SU-DHL-6 (cell line): ENCODE results near the gene NREP.

Experiments used
- H2AFZ ChIP-seq: fragments of 200-600 bp; sonication (generic); 2 replicates; pipeline ENCODE4 v1.6.1; 2014; ENCODE audit warnings: low read depth, mild to moderate bottlenecking, moderate library complexity, mixed read lengths, antibody characterized with exemption, low read length; ENCODE audit not compliant: severe bottlenecking
- H3F3A ChIP-seq: fragments of 200-600 bp; shearing (Covaris generic); 2 replicates; pipeline ENCODE4 v1.6.0; 2016; ENCODE audit warnings: antibody characterized with exemption, mild to moderate bottlenecking; ENCODE audit not compliant: insufficient read depth
- H3K27ac ChIP-seq: fragments of 200-600 bp; sonication (generic); 2 replicates; pipeline ENCODE4 v1.5.1; 2016; ENCODE audit warnings: low read depth, mild to moderate bottlenecking, low read length, moderate library complexity, mixed read lengths
- H3K27me3 ChIP-seq: fragments of 200-600 bp; sonication (generic), shearing (Covaris generic); 2 replicates; pipeline ENCODE4 v1.6.0; 2014; ENCODE audit warnings: mild to moderate bottlenecking, low read length
- H3K36me3 ChIP-seq: fragments of 200-600 bp; sonication (generic); 2 replicates; pipeline ENCODE4 v1.6.1; 2014; ENCODE audit warnings: mild to moderate bottlenecking, low read length, mixed read lengths
- H3K4me2 ChIP-seq: fragments of 300-600, 200-600 bp; shearing (Covaris generic), sonication (generic); 2 replicates; pipeline ENCODE4 v1.6.0; 2014; ENCODE audit warnings: low read length, low read depth, mild to moderate bottlenecking; ENCODE audit not compliant: poor library complexity, severe bottlenecking
- H3K4me3 ChIP-seq: fragments of 200-600 bp; sonication (generic); 2 replicates; pipeline ENCODE4 v1.5.1; 2014; ENCODE audit warnings: antibody characterized with exemption, low read length, mild to moderate bottlenecking, mixed read lengths; ENCODE audit not compliant: insufficient read depth, poor library complexity, severe bottlenecking
- H3K79me2 ChIP-seq: fragments of 200-600 bp; sonication (generic); 2 replicates; pipeline ENCODE4 v1.6.1; 2014; ENCODE audit warnings: mild to moderate bottlenecking, low read length, moderate library complexity; ENCODE audit not compliant: insufficient read depth
- H3K9ac ChIP-seq: fragments of 200-600 bp; sonication (generic); 2 replicates; pipeline ENCODE4 v1.7.0; 2014; ENCODE audit warnings: mild to moderate bottlenecking, low read length
- H3K9me2 ChIP-seq: fragments of 200-600 bp; sonication (generic); replicated peaks from 2 replicates; pipeline ENCODE4 v1.6.1; 2014; ENCODE audit warnings: low read length; ENCODE audit not compliant: insufficient read depth
- H3K9me3 ChIP-seq: fragments of 200-600 bp; sonication (generic); 2 replicates; pipeline ENCODE4 v1.6.1; 2014; ENCODE audit warnings: low read length, mixed read lengths; ENCODE audit not compliant: insufficient read depth
- H4K20me1 ChIP-seq: fragments of 200-600 bp; sonication (generic); 2 replicates; pipeline ENCODE4 v1.6.1; 2014; ENCODE audit warnings: low read depth, mild to moderate bottlenecking, antibody characterized with exemption, low read length, moderate library complexity, mixed read lengths
- CTCF ChIP-seq: fragments of 200-600 bp; sonication (generic); IDR thresholded peaks from one replicate; pipeline ENCODE4 v1.5.1; 2017; ENCODE audit warnings: antibody characterized with exemption, mild to moderate bottlenecking, low read length, moderate library complexity; ENCODE audit not compliant: insufficient read depth, poor library complexity, severe bottlenecking
- EZH2phosphoT487 ChIP-seq: fragments of 200-600 bp; sonication (generic), shearing (Covaris generic); conservative IDR thresholded peaks from 2 replicates; pipeline ENCODE4 v1.6.1; 2018; ENCODE audit warnings: mild to moderate bottlenecking, antibody characterized with exemption, low read length, moderate library complexity, mixed read lengths

The NREP gene

DNA sequence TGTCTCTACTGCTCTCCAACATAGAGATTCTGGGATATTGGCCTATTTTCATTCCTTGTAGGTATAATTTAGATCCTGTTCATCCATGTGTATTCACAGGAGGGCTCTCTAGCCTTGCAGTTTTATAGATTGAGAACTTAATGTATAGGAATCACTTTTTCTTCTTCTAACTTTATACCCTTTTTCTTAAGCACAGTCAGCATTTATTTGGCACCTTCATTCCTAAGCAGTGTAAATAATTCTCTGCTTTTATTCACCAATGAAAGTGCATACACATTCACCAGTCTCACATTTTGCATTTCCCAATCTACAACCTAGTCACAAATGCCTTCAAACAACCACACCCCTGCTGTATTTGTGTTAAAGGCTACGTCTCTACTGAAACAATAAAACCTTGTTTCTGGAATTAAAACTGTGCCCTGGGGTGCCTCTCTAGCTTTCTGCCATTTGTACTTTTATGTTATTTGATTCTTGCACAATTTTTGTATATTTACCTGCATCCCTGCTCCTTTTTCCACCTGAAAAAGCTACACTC, 49.3 kb downstream of the NREP start:
- Histone ChIP-seq H3K9me2 (no peaks in the 10 kb centered on the region), H3K4me3 (no peak overlapping the region), H3K27ac (no peak overlapping the region), H3F3A (no peaks in the 10 kb centered on the region), H4K20me1 (no peaks in the 10 kb centered on the region), H3K4me2 (no peak overlapping the region), H3K9me3 (no peaks in the 10 kb centered on the region), H3K27me3 (no peaks in the 10 kb centered on the region), H3K9ac (no peak overlapping the region), H3K79me2 (no peaks in the 10 kb centered on the region), H2AFZ (no peak overlapping the region), H3K36me3 (no peaks in the 10 kb centered on the region)
- TF ChIP-seq CTCF (no peak), EZH2phosphoT487 (no peak)

- H4K20me1 ChIP-seq: no peaks in the 10 kb centered on the region
- TF ChIP-seq EZH2phosphoT487: no peak
- TF ChIP-seq CTCF: no peak
- H3K4me2 ChIP-seq: no peak overlapping the region
- H3F3A ChIP-seq: no peaks in the 10 kb centered on the region
- no peaks in the 10 kb centered on the region for H3K9me2 ChIP-seq
- no peaks in the 10 kb centered on the region for H3K27me3 ChIP-seq
- no peaks in the 10 kb centered on the region for H3K9me3 ChIP-seq
- no peak overlapping the region for H3K4me3 ChIP-seq
- no peak overlapping the region for H3K27ac ChIP-seq
- H2AFZ ChIP-seq: no peak overlapping the region
- no peaks in the 10 kb centered on the region for H3K79me2 ChIP-seq
- H3K36me3 ChIP-seq: no peaks in the 10 kb centered on the region
- H3K9ac ChIP-seq: no peak overlapping the region
Measured at GRCh38 chr5:111706345-111706744, 50.6 kb downstream of the NREP start.

DNA sequence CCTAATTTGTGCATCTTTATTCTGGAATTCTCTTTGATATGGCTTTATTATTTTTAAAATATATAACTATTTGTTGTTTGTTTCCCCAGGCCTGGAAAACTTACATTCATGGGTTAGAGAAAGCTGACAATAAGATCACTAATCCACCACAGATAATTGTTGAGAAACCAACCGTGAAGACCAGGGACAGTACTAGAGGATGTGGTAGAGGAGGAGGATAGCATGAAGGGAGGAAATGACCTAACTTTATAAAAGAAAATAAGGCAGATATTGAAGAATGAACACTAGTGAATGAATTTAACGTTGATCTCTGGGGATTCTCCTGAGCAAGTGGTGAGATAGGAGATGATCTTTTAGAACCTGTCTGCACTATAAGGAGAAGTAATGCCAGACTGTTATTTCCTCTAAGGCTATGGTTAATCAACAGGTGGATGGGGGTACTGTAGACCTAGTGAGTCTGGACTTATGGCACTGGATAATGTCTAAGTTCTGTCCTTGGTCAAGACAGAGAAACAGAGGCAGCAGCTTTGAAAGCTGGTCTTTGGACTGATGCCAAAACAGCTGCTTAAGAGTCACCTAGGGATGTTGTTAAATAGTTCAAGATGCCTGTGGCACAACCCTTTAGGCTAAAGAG, 52.4 kb downstream of the NREP start:
- H3K27me3 ChIP-seq: no peaks in the 10 kb centered on the region
- no peak overlapping the region for H3K27ac ChIP-seq
- H3F3A ChIP-seq: no peaks in the 10 kb centered on the region
- no peak overlapping the region for H2AFZ ChIP-seq
- no peaks in the 10 kb centered on the region for H4K20me1 ChIP-seq
- no peak overlapping the region for H3K9ac ChIP-seq
- no peak overlapping the region for H3K4me2 ChIP-seq
- H3K36me3 ChIP-seq: no peaks in the 10 kb centered on the region
- TF ChIP-seq CTCF: no peak
- TF ChIP-seq EZH2phosphoT487: no peak
- no peak overlapping the region for H3K4me3 ChIP-seq
- no peaks in the 10 kb centered on the region for H3K9me3 ChIP-seq
- H3K79me2 ChIP-seq: no peaks in the 10 kb centered on the region
- no peaks in the 10 kb centered on the region for H3K9me2 ChIP-seq
